ENCODE results near the gene OCRL.

DNA sequence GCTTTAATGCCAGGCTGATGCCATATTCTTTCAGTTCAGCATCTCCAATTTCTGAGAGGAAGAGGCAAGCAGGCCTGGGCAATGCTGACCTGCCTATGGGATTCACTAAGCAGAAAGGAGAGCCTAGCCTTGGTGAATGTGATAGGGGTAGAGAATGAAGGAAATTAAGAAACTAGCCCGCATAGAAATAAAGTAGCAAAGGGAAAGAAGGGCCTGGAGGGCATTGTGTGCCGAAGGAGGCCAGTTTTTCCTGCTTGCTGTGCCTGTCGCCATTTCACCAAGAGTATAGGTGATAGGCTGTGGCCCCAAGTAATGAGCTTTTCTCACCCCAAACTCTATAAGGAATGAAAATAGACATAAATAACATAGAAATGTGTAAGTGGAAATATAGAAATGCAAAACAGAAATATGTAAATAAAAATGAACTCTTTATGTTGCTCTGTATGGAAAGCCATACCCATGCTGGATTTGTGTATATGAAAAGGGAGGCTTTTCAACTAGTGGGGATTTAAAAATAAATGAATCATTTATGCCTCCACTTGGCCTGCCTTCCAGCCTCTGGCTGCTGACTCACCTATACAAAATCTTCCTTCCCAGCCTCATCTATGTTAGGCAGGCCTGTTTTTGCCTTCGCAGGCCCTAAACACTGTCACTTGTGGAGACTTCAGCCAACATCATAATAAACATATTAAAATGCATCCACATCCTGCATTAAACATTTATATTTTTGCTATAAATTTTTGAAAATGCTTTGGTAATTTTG lies 5.1 kb upstream of the OCRL start:
- TF ChIP-seq EZH2 (IDR thresholded peaks at IDR 0.05; ENCODE audit: insufficient read depth, poor library complexity, severe bottlenecking) = no peak
- TF ChIP-seq EZH2phosphoT487 (IDR thresholded peaks at IDR 0.05; ENCODE audit: insufficient read depth, low read depth) = no peak
